Spinal cord (tissue), 10 donors: ENCODE results near the gene EML1. TPM values are rescaled to one million over a fixed set of nuclear protein-coding genes. Genes with fewer than 3 reads are reported as not detected.

Experiments used
- DNase-seq, 6 donors: peaks; one replicate each; pipeline versions ENCODE4 v3.0.0 to v3.0.0-alpha.2; 2013 to 2015; ENCODE audit warnings: low spot score in 6 of 6, low read depth in 4 of 6
- H3K27ac ChIP-seq: one replicate; pipeline ENCODE4 v1.5.1; 2013; ENCODE audit warnings: low read depth, low read length, control low read depth
- H3K27me3 ChIP-seq: one replicate; pipeline ENCODE4 v1.6.1; 2013; ENCODE audit warnings: low read length; ENCODE audit not compliant: control insufficient read depth, insufficient read depth
- H3K36me3 ChIP-seq: one replicate; pipeline ENCODE4 v1.6.1; 2013; ENCODE audit warnings: low read length; ENCODE audit not compliant: control insufficient read depth, insufficient read depth
- H3K4me1 ChIP-seq: one replicate; pipeline ENCODE4 v1.6.1; 2013; ENCODE audit warnings: low read length; ENCODE audit not compliant: control insufficient read depth, insufficient read depth
- H3K4me3 ChIP-seq: one replicate; pipeline ENCODE4 v1.5.1; 2013; ENCODE audit warnings: low read depth, low read length, control low read depth
- H3K9me3 ChIP-seq: one replicate; pipeline ENCODE4 v1.6.1; 2013; ENCODE audit warnings: low read length; ENCODE audit not compliant: control insufficient read depth, insufficient read depth
- WGBS: methylation state at CpG from one replicate; pipeline ENCODE4 v1.1.5; 2013; ENCODE audit warnings: missing lambda C conversion rate; ENCODE audit not compliant: insufficient coverage; 5-methylcytosine and 5-hydroxymethylcytosine counted together
- polyA plus RNA-seq, 2 donors: library from polyadenylated mRNA; unstranded; fragments of 120-200 nt; gene quantifications; one replicate each; pipeline ENCODE4 v1.2.1, GENCODE V29; 2013; ENCODE audit not compliant: insufficient read length in 2 of 2
- total RNA-seq, 2 donors: library from RNA; depleted of rRNA in 1 of 2; stranded (reverse); fragments of 120-200 nt in 1 of 2; fragments of >200 nt in 1 of 2; gene quantifications; one replicate each; pipeline versions ENCODE4 v1.2.3 to v1.2.4, GENCODE V29; 2013 to 2014
- donor health status: healthy.

EML1 gene
- total and polyA plus RNA-seq, 4 donors = 23.1 to 40.4 (median 34.9) TPM

GRCh38 chr14:99884834-99885648 is 91.8 kb downstream of the EML1 start:
- DNase-seq = peak in 5 of 6 donors; percentile 57 to 95 (median 73)
- Histone ChIP-seq H3K9me3 (no peaks in the 10 kb centered on the region), H3K27me3 (no peaks in the 10 kb centered on the region), H3K36me3 (peaks cover 15% of the 10 kb centered on the region), H3K4me3 (no peak overlapping the region), H3K4me1 (peaks cover 14% of the 10 kb centered on the region), H3K27ac (no peak overlapping the region)
- WGBS = 90% methylated on average over 3 of the region's 7 CpGs

GRCh38 chr14:99885649-99885958 is 92.4 kb downstream of the EML1 start:
- H3K4me3 ChIP-seq = no peak overlapping the region
- no peak for DNase-seq
- peaks cover 17% of the 10 kb centered on the region for H3K36me3 ChIP-seq
- H3K9me3 ChIP-seq = no peaks in the 10 kb centered on the region
- H3K4me1 ChIP-seq = peaks cover 10% of the 10 kb centered on the region
- WGBS = no CpG with 5 or more reads among the region's 3 CpGs
- H3K27ac ChIP-seq = no peak overlapping the region
- H3K27me3 ChIP-seq = no peaks in the 10 kb centered on the region

GRCh38 chr14:99887407-99887806 is 94.2 kb downstream of the EML1 start:
- H3K4me3 ChIP-seq = no peak overlapping the region
- H3K9me3 ChIP-seq = no peaks in the 10 kb centered on the region
- H3K27ac ChIP-seq = no peak overlapping the region
- H3K36me3 ChIP-seq = peaks cover 17% of the 10 kb centered on the region
- H3K4me1 ChIP-seq = peaks cover 16% of the 10 kb centered on the region
- DNase-seq = no peak
- H3K27me3 ChIP-seq = no peaks in the 10 kb centered on the region
- 96% methylated on average over 9 of the region's 9 CpGs for WGBS

- peaks cover 19% of the 10 kb centered on the region for H3K4me1 ChIP-seq
- no peaks in the 10 kb centered on the region for H3K27me3 ChIP-seq
- no peak overlapping the region for H3K27ac ChIP-seq
- no peak for DNase-seq
- peaks cover 17% of the 10 kb centered on the region for H3K36me3 ChIP-seq
- no peak overlapping the region for H3K4me3 ChIP-seq
- no CpG with 5 or more reads among the region's 5 CpGs for WGBS
- H3K9me3 ChIP-seq = no peaks in the 10 kb centered on the region
These were observed 94.9 kb downstream of the EML1 start for GRCh38 chr14:99888149-99888548.

GRCh38 chr14:99889268-99889667 is 96.1 kb downstream of the EML1 start:
- 41% methylated on average over 11 of the region's 11 CpGs for WGBS
- no peak overlapping the region for H3K27ac ChIP-seq

GRCh38 chr14:99891266-99891665 is 98.1 kb downstream of the EML1 start:
- no peak for DNase-seq
- peaks cover 15% of the 10 kb centered on the region for H3K36me3 ChIP-seq
- H3K4me1 ChIP-seq = peaks cover 20% of the 10 kb centered on the region
- H3K27me3 ChIP-seq = no peaks in the 10 kb centered on the region
- WGBS = no CpG with 5 or more reads among the region's 2 CpGs
- no peak overlapping the region for H3K27ac ChIP-seq
- no peak overlapping the region for H3K4me3 ChIP-seq
- H3K9me3 ChIP-seq = no peaks in the 10 kb centered on the region

More at GRCh38 chr14:99889268-99889667, 96.1 kb downstream of the EML1 start:
- no peak for DNase-seq
- Histone ChIP-seq H3K4me3 (no peak overlapping the region), H3K27me3 (no peaks in the 10 kb centered on the region), H3K9me3 (no peaks in the 10 kb centered on the region), H3K4me1 (peaks cover 20% of the 10 kb centered on the region), H3K36me3 (peaks cover 17% of the 10 kb centered on the region)

- Histone ChIP-seq H3K4me1 (peaks cover 20% of the 10 kb centered on the region), H3K27ac (no peak overlapping the region), H3K9me3 (no peaks in the 10 kb centered on the region), H3K4me3 (no peak overlapping the region), H3K36me3 (peaks cover 15% of the 10 kb centered on the region), H3K27me3 (no peaks in the 10 kb centered on the region)
- 64% methylated on average over 8 of the region's 10 CpGs for WGBS
- DNase-seq = no peak
These were observed 98.7 kb downstream of the EML1 start for GRCh38 chr14:99891900-99892299.

- no peaks in the 10 kb centered on the region for H3K9me3 ChIP-seq
- no peak overlapping the region for H3K27ac ChIP-seq
- peak in 1 of 6 donors; percentile 37 for DNase-seq
- peaks cover 16% of the 10 kb centered on the region for H3K36me3 ChIP-seq
- no peak overlapping the region for H3K4me3 ChIP-seq
- 40% methylated on average over 2 of the region's 2 CpGs for WGBS
- H3K4me1 ChIP-seq = peaks cover 20% of the 10 kb centered on the region
- H3K27me3 ChIP-seq = no peaks in the 10 kb centered on the region
These were observed 99.2 kb downstream of the EML1 start for GRCh38 chr14:99892406-99892805.

- no CpG with 5 or more reads among the region's 3 CpGs for WGBS
- Histone ChIP-seq H3K4me3 (no peak overlapping the region), H3K36me3 (peaks cover 4% of the 10 kb centered on the region), H3K4me1 (peaks cover 10% of the 10 kb centered on the region), H3K27ac (no peak overlapping the region), H3K27me3 (no peaks in the 10 kb centered on the region), H3K9me3 (no peaks in the 10 kb centered on the region)
- DNase-seq = no peak
These were observed 103.1 kb downstream of the EML1 start for GRCh38 chr14:99896361-99896760.

GRCh38 chr14:99899578-99900178 is 106.5 kb downstream of the EML1 start:
- H3K36me3 ChIP-seq = peaks cover 9% of the 10 kb centered on the region
- no peaks in the 10 kb centered on the region for H3K4me1 ChIP-seq
- no peaks in the 10 kb centered on the region for H3K9me3 ChIP-seq
- no peaks in the 10 kb centered on the region for H3K27me3 ChIP-seq
- no peak overlapping the region for H3K27ac ChIP-seq
- peak in 3 of 6 donors; percentile 12 to 61 (median 56) for DNase-seq
- no CpG with 5 or more reads among the region's 7 CpGs for WGBS
- no peak overlapping the region for H3K4me3 ChIP-seq
